ENCODE data around the gene LCP1. TPM values are rescaled to one million over a fixed set of nuclear protein-coding genes. Genes with fewer than 3 reads are reported as not detected.

LCP1 gene
- total RNA-seq, 6 experiments from 2014 or later = 0.05 TPM; not detected in 5

GRCh38 chr13:46114613-46115012 lies 67.4 kb downstream of the LCP1 start:
- H3K27me3 Mint-ChIP-seq (ENCODE audit: insufficient read depth) = peaks cover 5% of the 10 kb centered on the region
- no peak overlapping the region for H3K4me3 Mint-ChIP-seq
- no peaks in the 10 kb centered on the region for H3K36me3 Mint-ChIP-seq (ENCODE audit: low read depth)
- H3K9me3 Mint-ChIP-seq = no peaks in the 10 kb centered on the region
- H3K4me1 Mint-ChIP-seq (ENCODE audit: low read depth) = no peaks in the 10 kb centered on the region
- H3K27ac Mint-ChIP-seq = no peak overlapping the region
- no peak for TF ChIP-seq CTCF (IDR thresholded peaks at IDR 0.05)
- no peak for DNase-seq

GRCh38 chr13:46113596-46113995 lies 68.4 kb downstream of the LCP1 start:
- Mint-ChIP-seq H3K4me3 (no peak overlapping the region), H3K4me1 (ENCODE audit: low read depth) (no peaks in the 10 kb centered on the region), H3K27me3 (ENCODE audit: insufficient read depth) (peaks cover 4% of the 10 kb centered on the region), H3K36me3 (ENCODE audit: low read depth) (no peaks in the 10 kb centered on the region), H3K9me3 (no peaks in the 10 kb centered on the region), H3K27ac (no peak overlapping the region)
- DNase-seq = no peak
- TF ChIP-seq CTCF (IDR thresholded peaks at IDR 0.05) = no peak

GRCh38 chr13:46111151-46111550 lies 70.8 kb downstream of the LCP1 start:
- DNase-seq = no peak
- H3K27me3 Mint-ChIP-seq (ENCODE audit: insufficient read depth) = peaks cover 4% of the 10 kb centered on the region
- no peaks in the 10 kb centered on the region for H3K9me3 Mint-ChIP-seq
- no peak for TF ChIP-seq CTCF (IDR thresholded peaks at IDR 0.05)
- no peak overlapping the region for H3K4me3 Mint-ChIP-seq
- no peak overlapping the region for H3K27ac Mint-ChIP-seq
- H3K36me3 Mint-ChIP-seq (ENCODE audit: low read depth) = no peaks in the 10 kb centered on the region
- no peaks in the 10 kb centered on the region for H3K4me1 Mint-ChIP-seq (ENCODE audit: low read depth)

GRCh38 chr13:46109451-46109850 lies 72.5 kb downstream of the LCP1 start:
- H3K4me1 Mint-ChIP-seq (ENCODE audit: low read depth) = no peaks in the 10 kb centered on the region
- DNase-seq = no peak
- no peak overlapping the region for H3K27ac Mint-ChIP-seq
- no peak for TF ChIP-seq CTCF (IDR thresholded peaks at IDR 0.05)
- H3K27me3 Mint-ChIP-seq (ENCODE audit: insufficient read depth) = peaks cover 4% of the 10 kb centered on the region
- no peak overlapping the region for H3K4me3 Mint-ChIP-seq
- H3K36me3 Mint-ChIP-seq (ENCODE audit: low read depth) = no peaks in the 10 kb centered on the region
- no peaks in the 10 kb centered on the region for H3K9me3 Mint-ChIP-seq

- no peak overlapping the region for H3K27ac Mint-ChIP-seq
- peaks cover 4% of the 10 kb centered on the region; the same call in 1 of the 2 replicates for H3K27me3 Mint-ChIP-seq (ENCODE audit: insufficient read depth)
- DNase-seq = no peak
- H3K4me1 Mint-ChIP-seq (ENCODE audit: low read depth) = no peaks in the 10 kb centered on the region
- no peaks in the 10 kb centered on the region for H3K9me3 Mint-ChIP-seq
- TF ChIP-seq CTCF (IDR thresholded peaks at IDR 0.05) = no peak
- H3K4me3 Mint-ChIP-seq = no peak overlapping the region
- no peaks in the 10 kb centered on the region for H3K36me3 Mint-ChIP-seq (ENCODE audit: low read depth)
Observed at GRCh38 chr13:46106839-46107371, 75.1 kb downstream of the LCP1 start.

- Mint-ChIP-seq H3K27me3 (ENCODE audit: insufficient read depth) (no peaks in the 10 kb centered on the region), H3K4me3 (no peak within 1 kb of the TSS), H3K27ac (no peak within 1 kb of the TSS), H3K36me3 (ENCODE audit: low read depth) (no peaks in the 10 kb centered on the region), H3K9me3 (no peaks in the 10 kb centered on the region), H3K4me1 (ENCODE audit: low read depth) (peaks cover 5% of the 10 kb centered on the region; the same call in 1 of the 2 replicates)
- TF ChIP-seq CTCF (IDR thresholded peaks at IDR 0.05) = no peak
- no peak for DNase-seq
Observed at GRCh38 chr13:46104868-46105267, 77.1 kb downstream of the LCP1 start, which contains the start of gene CPB2. CPB2 (minus strand) TSS chr13:46105033; CDS start chr13:46105009, 24 bp downstream.

Measured in HFFc6 (cell line).